ENCODE measurements around the gene GRIN3B. TPM values are rescaled to one million over a fixed set of nuclear protein-coding genes. Genes with fewer than 3 reads are reported as not detected.

GRIN3B gene
- total and polyA plus RNA-seq, 2 of the 4 experiments (the other 2 are of a cell fraction): under 0.01 to 0.91 TPM

- peaks cover 1% of the 10 kb centered on the region; the same call in 1 of the 2 replicates for H3K36me3 ChIP-seq (ENCODE audit: control insufficient read depth, insufficient read depth, low read length)
- DNase-seq: no peak
- dilution Hi-C loops (cut with HindIII; ENCODE audit: low sequenced_read_pairs, unreplicated experiment) (no loop called here), in situ Hi-C loops (cut with MboI; ENCODE audit: low sequenced_read_pairs) (no loop called here), intact Hi-C loops (cut with micrococcal nuclease) (no loop called here)
- BruUV-seq (replicated peaks): no TSS peak
- no peak overlapping the region for H2BK5ac ChIP-seq (ENCODE audit: low read depth, low read length, poor library complexity, severe bottlenecking)
- H3K18ac ChIP-seq (ENCODE audit: low read depth, low read length): no peak overlapping the region
- no peaks in the 10 kb centered on the region for H3K4me1 ChIP-seq (ENCODE audit: control insufficient read depth, insufficient read depth, low read length)
- peaks cover 27% of the 10 kb centered on the region for H3K9me3 ChIP-seq (ENCODE audit: control insufficient read depth, insufficient read depth, low read length)
- no peaks in the 10 kb centered on the region for H3K27me3 ChIP-seq (ENCODE audit: control insufficient read depth, insufficient read depth, low read length)
- H2BK120ac ChIP-seq (ENCODE audit: low read depth, low read length): no peak overlapping the region
- ATAC-seq (ENCODE audit: low read depth): no peak
- H2AK9ac ChIP-seq (replicated peaks; ENCODE audit: low read depth, low read length, poor library complexity): no peak overlapping the region
- no peak overlapping the region for H3K4me2 ChIP-seq (ENCODE audit: low read depth, low read length)
- no peak overlapping the region for H4K91ac ChIP-seq (ENCODE audit: insufficient read depth, low read depth, low read length)
- ChIA-PET POLR2A (ENCODE audit: unreplicated experiment) (no interaction called here), CTCF (no interaction called here)
- H3K9ac ChIP-seq (ENCODE audit: low read depth, low read length): no peak overlapping the region
- H2AFZ ChIP-seq (replicated peaks; ENCODE audit: low read length, poor library complexity): no peak overlapping the region
- TF ChIP-seq RAD21 (IDR thresholded peaks at IDR 0.05; ENCODE audit: low read length) (no peak), CEBPB (IDR thresholded peaks at IDR 0.05; ENCODE audit: low read depth, low read length) (no peak), RCOR1 (IDR thresholded peaks at IDR 0.05; ENCODE audit: insufficient replicate concordance, low read length) (no peak), MAZ (IDR thresholded peaks at IDR 0.05; ENCODE audit: borderline replicate concordance, low read depth, low read length) (no peak), FOS (IDR thresholded peaks at IDR 0.05; ENCODE audit: low read depth, low read length) (no peak), CHD1 (IDR thresholded peaks at IDR 0.05; ENCODE audit: low read depth, low read length) (no peak), RFX5 (IDR thresholded peaks at IDR 0.05; ENCODE audit: low read depth, low read length) (no peak), ELK1 (IDR thresholded peaks at IDR 0.05; ENCODE audit: borderline replicate concordance, low read depth, low read length) (no peak), MAFK (IDR thresholded peaks at IDR 0.05; ENCODE audit: low read depth, low read length) (no peak), CTCF (conservative IDR thresholded peaks at IDR 0.05; ENCODE audit: low read depth, low read length) (no peak), POLR2A (IDR thresholded peaks at IDR 0.05; ENCODE audit: low read depth, low read length) (no peak), USF2 (IDR thresholded peaks at IDR 0.05; ENCODE audit: low read depth, low read length) (no peak), SMC3 (IDR thresholded peaks at IDR 0.05; ENCODE audit: low read depth, low read length) (no peak), BHLHE40 (IDR thresholded peaks at IDR 0.05; ENCODE audit: low read depth, low read length) (no peak), NFE2L2 (IDR thresholded peaks at IDR 0.05; ENCODE audit: low read depth, low read length) (no peak), MXI1 (IDR thresholded peaks at IDR 0.05; ENCODE audit: borderline replicate concordance, low read depth, low read length) (no peak)
- H3K79me1 ChIP-seq (ENCODE audit: low read depth in 1 of 2, low read length in 2 of 2): no peaks in the 10 kb centered on the region
- H2AK5ac ChIP-seq (ENCODE audit: low read depth, low read length): no peak overlapping the region
- no CpG with 5 or more reads among the region's 5 CpGs for WGBS, 2 experiments (ENCODE audit: extremely low coverage in 2 of 2, insufficient read length in 1 of 2)
- no peak overlapping the region for H3K23ac ChIP-seq (ENCODE audit: low read depth, low read length)
- no peak overlapping the region for H2BK20ac ChIP-seq (ENCODE audit: low read depth, low read length)
- no peak overlapping the region for H2BK15ac ChIP-seq (ENCODE audit: low read depth, low read length)
- H3K27ac ChIP-seq (ENCODE audit: insufficient read depth, low read length): no peak overlapping the region
- H3K9me1 ChIP-seq (ENCODE audit: insufficient read depth, low read length): no peaks in the 10 kb centered on the region
- H4K8ac ChIP-seq (ENCODE audit: low read depth in 2 of 2, low read length in 2 of 2): no peak overlapping the region
- H4K20me1 ChIP-seq (ENCODE audit: insufficient read depth, low read length): no peaks in the 10 kb centered on the region
- H3K4me3 ChIP-seq (ENCODE audit: insufficient read depth, low read depth, low read length): no peak overlapping the region
- no peak overlapping the region for H3K14ac ChIP-seq (replicated peaks; ENCODE audit: low read depth, low read length)
- H3K4ac ChIP-seq (ENCODE audit: low read depth, low read length): no peak overlapping the region
- no peak overlapping the region for H4K5ac ChIP-seq (ENCODE audit: low read depth, low read length)
- H3K56ac ChIP-seq (ENCODE audit: extremely low read depth, insufficient read depth, low read length): no peak overlapping the region
These were observed 52.2 kb downstream of the GRIN3B start for GRCh38 chr19:1052349-1052975.

All from IMR-90 (cell line).